GM19395 (cell line): ENCODE measurements around the gene NEUROD4.

Experiments used
- ATAC-seq: cut with Tn5 transposase; IDR thresholded peaks from one replicate; pipeline ENCODE4 v1.9.1; 2021; ENCODE audit warnings: mild to moderate bottlenecking, moderate library complexity; ENCODE audit not compliant: unreplicated experiment

The NEUROD4 gene

GRCh38 chr12:54997929-54998522 lies 21.7 kb upstream of the NEUROD4 start:
- no peak for ATAC-seq

- no peak for ATAC-seq
Observed at GRCh38 chr12:54998958-54999510, 20.7 kb upstream of the NEUROD4 start.

GRCh38 chr12:55001198-55001868 lies 18.4 kb upstream of the NEUROD4 start:
- no peak for ATAC-seq

GRCh38 chr12:55002355-55002754 lies 17.4 kb upstream of the NEUROD4 start:
- no peak for ATAC-seq

GRCh38 chr12:55008944-55009585 lies 10.7 kb upstream of the NEUROD4 start:
- ATAC-seq = no peak

GRCh38 chr12:55017416-55017925 lies 2.3 kb upstream of the NEUROD4 start:
- ATAC-seq = no peak

GRCh38 chr12:55024575-55024974 lies 4.8 kb downstream of the NEUROD4 start:
- no peak for ATAC-seq

- ATAC-seq = no peak
Observed at GRCh38 chr12:55025508-55025907, 5.7 kb downstream of the NEUROD4 start.

- no peak for ATAC-seq
Observed at GRCh38 chr12:55034218-55034617, 14.4 kb downstream of the NEUROD4 start.

GRCh38 chr12:55036326-55037115 lies 16.7 kb downstream of the NEUROD4 start:
- ATAC-seq = no peak

GRCh38 chr12:55037351-55037987 lies 17.7 kb downstream of the NEUROD4 start:
- no peak for ATAC-seq

- no peak for ATAC-seq
Observed at GRCh38 chr12:55039395-55040354, 19.9 kb downstream of the NEUROD4 start.

- ATAC-seq = no peak
Observed at GRCh38 chr12:55041345-55042055, 21.7 kb downstream of the NEUROD4 start.

- ATAC-seq = no peak
Observed at GRCh38 chr12:55043542-55043941, 23.8 kb downstream of the NEUROD4 start.

- ATAC-seq = no peak
Observed at GRCh38 chr12:55044135-55044534, 24.4 kb downstream of the NEUROD4 start.

- no peak for ATAC-seq
Observed at GRCh38 chr12:55049676-55050075, 29.9 kb downstream of the NEUROD4 start.

- ATAC-seq = no peak
Observed at GRCh38 chr12:55051197-55051947, 31.6 kb downstream of the NEUROD4 start.

GRCh38 chr12:55057481-55057880 lies 37.7 kb downstream of the NEUROD4 start:
- no peak for ATAC-seq
